Trophoblast cell (in vitro differentiated cells and primary cell): Measurements from ENCODE around the gene PPDPF.
"Not testable (repeated sequence)": the region's sequence is repeated elsewhere in the genome, so short reads cannot be mapped to it uniquely, and the experiment has no call there.

Source experiments
- DNase-seq, 2 donors: peaks; one replicate each; pipeline ENCODE4 v3.0.0-alpha.2; 2016
- H2AFZ ChIP-seq: 2 replicates; pipeline ENCODE4 v1.6.1; 2013; ENCODE audit warnings: low read length, moderate library complexity, mild to moderate bottlenecking; ENCODE audit not compliant: insufficient read depth, poor library complexity
- H2AK5ac ChIP-seq: 2 replicates; pipeline ENCODE4 v1.6.1; 2013; ENCODE audit warnings: mild to moderate bottlenecking, low read length
- H2BK120ac ChIP-seq: 2 replicates; pipeline ENCODE4 v1.6.1; 2013; ENCODE audit warnings: low read length, mild to moderate bottlenecking, moderate library complexity; ENCODE audit not compliant: insufficient read depth, poor library complexity
- H2BK12ac ChIP-seq: 2 replicates; pipeline ENCODE4 v1.6.1; 2013; ENCODE audit warnings: mild to moderate bottlenecking, low read length, moderate library complexity
- H2BK5ac ChIP-seq: 2 replicates; pipeline ENCODE4 v1.6.1; 2013; ENCODE audit warnings: low read length, low read depth, moderate library complexity, mild to moderate bottlenecking; ENCODE audit not compliant: poor library complexity
- H3K14ac ChIP-seq: 2 replicates; pipeline ENCODE4 v1.6.1; 2013; ENCODE audit warnings: mild to moderate bottlenecking, low read length
- H3K18ac ChIP-seq: 2 replicates; pipeline ENCODE4 v1.6.1; 2013; ENCODE audit warnings: mild to moderate bottlenecking, low read length
- H3K23ac ChIP-seq: 2 replicates; pipeline ENCODE4 v1.6.1; 2013; ENCODE audit warnings: low read length
- H3K27ac ChIP-seq: 2 replicates; pipeline ENCODE4 v1.5.1; 2013; ENCODE audit warnings: low read depth, mild to moderate bottlenecking, inconsistent platforms, low read length, moderate library complexity
- H3K27me3 ChIP-seq: 2 replicates; pipeline ENCODE4 v1.6.1; 2013; ENCODE audit warnings: inconsistent platforms, mild to moderate bottlenecking, low read length, moderate library complexity; ENCODE audit not compliant: insufficient read depth
- H3K36me3 ChIP-seq, 2 experiments: 1 replicate in 1 of 2; 2 replicates in 1 of 2; pipeline ENCODE4 v1.6.1; 2013; ENCODE audit warnings: low read length in 2 of 2, mild to moderate bottlenecking in 2 of 2, moderate library complexity in 1 of 2; ENCODE audit not compliant: insufficient read depth in 2 of 2, control insufficient read depth in 1 of 2
- H3K4ac ChIP-seq: 2 replicates; pipeline ENCODE4 v1.6.1; 2013; ENCODE audit warnings: low read depth, mild to moderate bottlenecking, low read length, moderate library complexity
- H3K4me1 ChIP-seq, 2 experiments: 1 replicate in 1 of 2; 2 replicates in 1 of 2; pipeline ENCODE4 v1.6.1; 2013; ENCODE audit warnings: low read length in 2 of 2, mild to moderate bottlenecking in 2 of 2, moderate library complexity in 1 of 2; ENCODE audit not compliant: insufficient read depth in 2 of 2, control insufficient read depth in 1 of 2
- H3K4me2 ChIP-seq: 2 replicates; pipeline ENCODE4 v1.6.1; 2013; ENCODE audit warnings: inconsistent platforms, mild to moderate bottlenecking, low read length, moderate library complexity
- H3K4me3 ChIP-seq: 2 replicates; pipeline ENCODE4 v1.5.1; 2013; ENCODE audit warnings: mild to moderate bottlenecking, low read depth, low read length, inconsistent platforms
- H3K79me1 ChIP-seq: one replicate; pipeline ENCODE4 v1.6.1; 2013; ENCODE audit warnings: low read length
- H3K79me2 ChIP-seq: 2 replicates; pipeline ENCODE4 v1.6.1; 2013; ENCODE audit warnings: low read length, mild to moderate bottlenecking; ENCODE audit not compliant: control insufficient read depth, insufficient read depth, poor library complexity
- H3K9ac ChIP-seq: 2 replicates; pipeline ENCODE4 v1.6.1; 2013; ENCODE audit warnings: mild to moderate bottlenecking, low read length
- H3K9me3 ChIP-seq: 2 replicates; pipeline ENCODE4 v1.6.1; 2013; ENCODE audit warnings: low read depth, mild to moderate bottlenecking, control low read depth, inconsistent platforms, low read length; ENCODE audit not compliant: insufficient read depth
- H4K12ac ChIP-seq: 2 replicates; pipeline ENCODE4 v1.6.1; 2013; ENCODE audit warnings: low read depth, mild to moderate bottlenecking, low read length, moderate library complexity
- H4K8ac ChIP-seq: 2 replicates; pipeline ENCODE4 v1.6.1; 2013; ENCODE audit warnings: low read depth, mild to moderate bottlenecking, low read length, moderate library complexity
- H4K91ac ChIP-seq: one replicate; pipeline ENCODE4 v1.6.1; 2013; ENCODE audit warnings: low read depth, mild to moderate bottlenecking, low read length, moderate library complexity
- WGBS: extraction: QIAGEN DNeasy Blood & Tissue Kit; methylation state at CpG from one replicate; pipeline ENCODE4 v1.1.7; 2013; ENCODE audit warnings: missing lambda C conversion rate; ENCODE audit not compliant: insufficient read length, insufficient coverage; ENCODE audit errors: extremely low coverage; 5-methylcytosine and 5-hydroxymethylcytosine counted together

Gene PPDPF

GRCh38 chr20:63477944-63478343 lies 42.6 kb upstream of the PPDPF start:
- Histone ChIP-seq H3K18ac (no peak overlapping the region), H3K4ac (no peak overlapping the region), H3K9me3 (peaks cover 1% of the 10 kb centered on the region), H3K36me3 (no peaks in the 10 kb centered on the region), H4K91ac (no peak overlapping the region), H3K4me1 (no peaks in the 10 kb centered on the region), H3K79me1 (no peaks in the 10 kb centered on the region), H2BK12ac (no peak overlapping the region), H3K27me3 (no peaks in the 10 kb centered on the region), H3K79me2 (no peaks in the 10 kb centered on the region), H3K27ac (no peak overlapping the region), H3K4me2 (no peak overlapping the region), H2AFZ (no peak overlapping the region), H2BK120ac (no peak overlapping the region), H2AK5ac (no peak overlapping the region), H2BK5ac (no peak overlapping the region), H3K14ac (no peak overlapping the region), H3K9ac (no peak overlapping the region), H3K4me3 (no peak overlapping the region), H4K8ac (no peak overlapping the region), H4K12ac (no peak overlapping the region), H3K23ac (no peak overlapping the region)
- WGBS, result no CpG with 5 or more reads among the region's 17 CpGs
- DNase-seq, result no peak

DNA sequence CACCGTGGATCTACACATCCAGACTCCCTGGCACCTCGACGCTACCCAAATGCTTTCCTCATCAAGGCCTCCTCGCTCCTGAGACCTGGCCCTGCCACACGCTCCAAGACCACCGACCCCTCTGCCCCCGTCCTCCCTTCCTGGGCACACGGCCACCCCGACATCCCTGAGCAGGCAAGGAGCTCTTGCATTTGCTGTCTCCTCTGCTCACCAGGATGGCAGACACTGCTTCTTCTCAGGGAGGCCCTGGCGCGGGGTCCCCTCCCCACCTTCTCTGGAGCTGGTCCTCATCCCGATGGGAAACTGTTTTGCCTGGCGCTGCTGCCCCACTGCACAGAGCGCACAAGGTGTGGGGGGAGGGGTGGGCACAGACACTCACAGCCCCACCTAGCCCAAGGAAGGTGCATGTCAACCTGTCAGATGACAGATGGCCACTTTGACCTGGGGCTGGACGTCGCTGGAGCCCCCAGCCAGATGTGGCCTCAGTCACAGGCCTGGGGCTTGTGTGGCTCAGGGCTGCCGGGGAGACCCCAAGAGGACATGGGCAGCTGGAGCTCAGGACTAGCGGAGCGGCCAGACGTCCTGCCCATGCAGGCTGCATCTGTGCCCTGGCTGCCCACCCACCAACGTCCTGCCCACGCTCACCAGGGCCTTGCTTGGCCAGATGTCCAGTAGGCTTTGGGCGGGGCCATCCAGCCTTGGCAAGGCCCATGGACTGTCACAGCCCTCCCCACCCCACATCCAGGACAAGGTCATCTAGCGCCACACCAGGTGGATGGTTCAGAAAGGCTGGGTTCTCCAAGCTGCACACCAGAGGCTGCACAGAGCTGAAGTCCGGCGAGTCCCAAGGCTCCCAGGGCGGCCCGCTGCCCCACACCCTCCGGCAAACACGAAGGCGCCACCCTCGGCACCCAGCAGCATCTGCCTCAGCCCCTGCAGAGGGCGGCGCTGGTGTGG lies 41.9 kb upstream of the PPDPF start:
- no peak overlapping the region for H3K14ac ChIP-seq
- no CpG with 5 or more reads among the region's 34 CpGs for WGBS
- DNase-seq, result no peak
- no peak overlapping the region for H3K27ac ChIP-seq
- no peak overlapping the region for H3K4me3 ChIP-seq
- no peaks in the 10 kb centered on the region for H3K27me3 ChIP-seq
- no peaks in the 10 kb centered on the region for H3K79me2 ChIP-seq
- H2BK120ac ChIP-seq, result no peak overlapping the region
- H2AFZ ChIP-seq, result no peak overlapping the region
- no peak overlapping the region for H3K9ac ChIP-seq
- no peak overlapping the region for H3K23ac ChIP-seq
- H3K4me1 ChIP-seq, result no peaks in the 10 kb centered on the region
- H3K4me2 ChIP-seq, result no peak overlapping the region
- H2AK5ac ChIP-seq, result no peak overlapping the region
- H3K36me3 ChIP-seq, result no peaks in the 10 kb centered on the region
- no peak overlapping the region for H3K4ac ChIP-seq
- H3K79me1 ChIP-seq, result no peaks in the 10 kb centered on the region
- H3K9me3 ChIP-seq, result no peaks in the 10 kb centered on the region
- no peak overlapping the region for H4K91ac ChIP-seq
- no peak overlapping the region for H2BK12ac ChIP-seq
- no peak overlapping the region for H4K8ac ChIP-seq
- no peak overlapping the region for H4K12ac ChIP-seq
- H2BK5ac ChIP-seq, result no peak overlapping the region
- H3K18ac ChIP-seq, result no peak overlapping the region

GRCh38 chr20:63479695-63480419 lies 40.7 kb upstream of the PPDPF start:
- H3K23ac ChIP-seq, H2BK120ac ChIP-seq, H2AK5ac ChIP-seq, H3K14ac ChIP-seq, H3K79me1 ChIP-seq, H3K4me2 ChIP-seq, H4K8ac ChIP-seq, H2BK12ac ChIP-seq, H3K27ac ChIP-seq, H3K9me3 ChIP-seq, H2BK5ac ChIP-seq, H2AFZ ChIP-seq, H3K18ac ChIP-seq, H3K36me3 ChIP-seq, H3K9ac ChIP-seq, DNase-seq, H4K12ac ChIP-seq, H3K4me3 ChIP-seq, H3K27me3 ChIP-seq, H3K4me1 ChIP-seq, H3K79me2 ChIP-seq, H4K91ac ChIP-seq, H3K4ac ChIP-seq: not testable (repeated sequence)
- no CpG with 5 or more reads among the region's 32 CpGs for WGBS

GRCh38 chr20:63481503-63481902 lies 39.1 kb upstream of the PPDPF start:
- H3K79me1 ChIP-seq, result no peaks in the 10 kb centered on the region
- H4K12ac ChIP-seq, result no peak overlapping the region
- H3K23ac ChIP-seq, result no peak overlapping the region
- no peak overlapping the region for H2BK5ac ChIP-seq
- no peaks in the 10 kb centered on the region for H3K4me1 ChIP-seq
- DNase-seq, result no peak
- H3K27ac ChIP-seq, result no peak overlapping the region
- H2AK5ac ChIP-seq, result no peak overlapping the region
- H3K36me3 ChIP-seq, result no peaks in the 10 kb centered on the region
- no peak overlapping the region for H3K4me2 ChIP-seq
- H3K9ac ChIP-seq, result no peak overlapping the region
- H3K4ac ChIP-seq, result no peak overlapping the region
- H2BK120ac ChIP-seq, result no peak overlapping the region
- no peak overlapping the region for H3K4me3 ChIP-seq
- no peak overlapping the region for H3K14ac ChIP-seq
- no peak overlapping the region for H3K18ac ChIP-seq
- H4K91ac ChIP-seq, result no peak overlapping the region
- no CpG with 5 or more reads among the region's 12 CpGs for WGBS
- no peaks in the 10 kb centered on the region for H3K79me2 ChIP-seq
- H3K27me3 ChIP-seq, result no peaks in the 10 kb centered on the region
- no peak overlapping the region for H4K8ac ChIP-seq
- H3K9me3 ChIP-seq, result peaks cover 3% of the 10 kb centered on the region
- H2AFZ ChIP-seq, result no peak overlapping the region
- H2BK12ac ChIP-seq, result no peak overlapping the region
